HCT116 (cell line): ENCODE results near the gene MID1. TPM values are rescaled to one million over a fixed set of nuclear protein-coding genes. Genes with fewer than 3 reads are reported as not detected.

Experiments used
- ATAC-seq: fragments of 200-7000 bp; cut with Tn5 transposase; 2 replicates; pipeline ENCODE4 v1.9.1; 2020; ENCODE audit warnings: mild to moderate bottlenecking, moderate library complexity
- BruUV-seq: library from RNA; stranded (reverse); fragments of 400-500 nt; replicated peaks from 2 replicates; lab custom pipeline; 2021; lab: Mats Ljungman, UMichigan
- CTCF ChIA-PET: fragments of 300-600 bp; sonication (Branson Sonifier 250); formaldehyde crosslinking; loops from one replicate; lab custom pipeline; 2021; ENCODE audit warnings: antibody characterized with exemption; lab: Charles Lee
- POLR2A ChIA-PET: fragments of 300-600, 350-600 bp; sonication (Branson Sonifier 250); formaldehyde crosslinking; loops from one replicate; lab custom pipeline; 2021; ENCODE audit warnings: antibody characterized with exemption; lab: Charles Lee
- RAD21 ChIA-PET, 2 experiments: fragments of 300-600 bp; sonication (Branson Sonifier 250); formaldehyde crosslinking; loops; one replicate each; lab custom pipeline; 2023; ENCODE audit warnings: low total read pairs in 2 of 2; ENCODE audit not compliant: uncharacterized antibody in 2 of 2, unreplicated experiment in 2 of 2, low non-redundant PET in 1 of 2; lab: Charles Lee
- DNase-seq: peaks from one replicate; pipeline ENCODE4 v3.0.0-alpha.2; 2010; ENCODE audit warnings: low read depth, low spot score
- H2AFZ ChIP-seq: fragments of 200-600 bp; shearing (Covaris generic), sonication (generic); 2 replicates; pipeline ENCODE4 v1.6.1; 2017; ENCODE audit warnings: low read depth, mixed run types, mixed read lengths, antibody characterized with exemption, low read length; ENCODE audit not compliant: poor library complexity, severe bottlenecking
- H3K27ac ChIP-seq: 2 replicates; pipeline ENCODE4 v1.5.1; 2012; ENCODE audit warnings: low read depth, low read length
- H3K27me3 ChIP-seq: fragments of 200-600 bp; sonication (generic); 2 replicates; pipeline ENCODE4 v1.6.1; 2016; ENCODE audit warnings: mixed run types, low read length, mixed read lengths; ENCODE audit not compliant: insufficient read depth
- H3K36me3 ChIP-seq, 2 experiments: fragments of 200-500 bp in 1 of 2; fragments of 200-600 bp in 1 of 2; sonication (Bioruptor generic) in 1 of 2; sonication (generic) in 1 of 2; 2 replicates each; pipeline versions ENCODE4 v1.5.1 to v1.6.1; 2014 to 2016; ENCODE audit warnings: low read length in 2 of 2, inconsistent platforms in 1 of 2, mixed read lengths in 1 of 2, mixed run types in 1 of 2; ENCODE audit not compliant: insufficient read depth in 2 of 2, control insufficient read depth in 1 of 2
- H3K4me1 ChIP-seq, 2 experiments: fragments of 200-600 bp in 1 of 2; sonication (generic) in 1 of 2; 2 replicates each; pipeline versions ENCODE4 v1.5.1 to v1.6.1; 2012 to 2017; ENCODE audit warnings: low read length in 2 of 2, inconsistent platforms in 1 of 2, mild to moderate bottlenecking in 1 of 2, mixed read lengths in 1 of 2, mixed run types in 1 of 2, moderate library complexity in 1 of 2; ENCODE audit not compliant: insufficient read depth in 2 of 2, control insufficient read depth in 1 of 2
- H3K4me2 ChIP-seq: fragments of 200-600 bp; sonication (generic); 2 replicates; pipeline ENCODE4 v1.6.1; 2017; ENCODE audit warnings: mixed run types, low read length, mixed read lengths
- H3K4me3 ChIP-seq, 2 experiments: fragments of 200-600 bp in 1 of 2; sonication (generic) in 1 of 2; replicated peaks in 1 of 2; 2 replicates each; pipeline ENCODE4 v1.5.1; 2011 to 2016; ENCODE audit warnings: low read length in 2 of 2, control low read depth in 1 of 2, low read depth in 1 of 2, mild to moderate bottlenecking in 1 of 2, mixed read lengths in 1 of 2, mixed run types in 1 of 2
- H3K79me2 ChIP-seq: fragments of 200-600 bp; sonication (generic); 2 replicates; pipeline ENCODE4 v1.6.1; 2017; ENCODE audit warnings: mild to moderate bottlenecking, mixed run types, low read length, moderate library complexity, mixed read lengths; ENCODE audit not compliant: insufficient read depth
- H3K9ac ChIP-seq: fragments of 200-600 bp; sonication (generic); 2 replicates; pipeline ENCODE4 v1.6.1; 2016; ENCODE audit warnings: low read length, mixed read lengths
- H3K9me2 ChIP-seq: fragments of 200-600 bp; sonication (generic), shearing (Covaris generic); 2 replicates; pipeline ENCODE4 v1.6.1; 2017; ENCODE audit warnings: mixed run types, mild to moderate bottlenecking, moderate library complexity; ENCODE audit not compliant: insufficient read depth
- H3K9me3 ChIP-seq, 2 experiments: fragments of 200-500 bp in 1 of 2; fragments of 200-600 bp in 1 of 2; sonication (Bioruptor generic) in 1 of 2; sonication (generic) in 1 of 2; 2 replicates each; pipeline ENCODE4 v1.6.1; 2014 to 2017; ENCODE audit warnings: low read length in 2 of 2, mixed read lengths in 2 of 2, inconsistent platforms in 1 of 2, low read depth in 1 of 2, mild to moderate bottlenecking in 1 of 2, mixed run types in 1 of 2, moderate library complexity in 1 of 2; ENCODE audit not compliant: control insufficient read depth in 1 of 2, insufficient read depth in 1 of 2
- H4K20me1 ChIP-seq: fragments of 200-600 bp; sonication (generic), shearing (Covaris generic); 2 replicates; pipeline ENCODE4 v1.6.1; 2017; ENCODE audit warnings: mixed run types, mild to moderate bottlenecking, moderate library complexity; ENCODE audit not compliant: insufficient read depth
- CBX3 ChIP-seq: IDR thresholded peaks from 2 replicates; pipeline ENCODE4 v1.6.1; 2012; ENCODE audit warnings: low read depth
- CEBPB ChIP-seq: IDR thresholded peaks from 2 replicates; pipeline ENCODE4 v1.6.1; 2012; ENCODE audit warnings: low read depth
- CTCF ChIP-seq, 3 experiments: fragments of 200-600 bp in 1 of 3; sonication (generic) in 1 of 3; IDR thresholded peaks in 2 of 3; conservative IDR thresholded peaks in 1 of 3; 2 replicates each; pipeline ENCODE4 v1.5.1; 2012 to 2017; ENCODE audit warnings: low read depth in 2 of 3, low read length in 2 of 3, antibody characterized with exemption in 1 of 3, borderline replicate concordance in 1 of 3, control low read depth in 1 of 3, mild to moderate bottlenecking in 1 of 3, mixed read lengths in 1 of 3, mixed run types in 1 of 3, moderate library complexity in 1 of 3; ENCODE audit not compliant: insufficient read depth in 1 of 3
- POLR2AphosphoS5 ChIP-seq: IDR thresholded peaks from 2 replicates; pipeline ENCODE4 v1.6.1; 2011; ENCODE audit warnings: mild to moderate bottlenecking, low read depth, low read length, moderate library complexity
- SIN3A ChIP-seq: IDR thresholded peaks from 2 replicates; pipeline ENCODE4 v1.6.1; 2012; ENCODE audit warnings: low read depth
- SP1 ChIP-seq: IDR thresholded peaks from 2 replicates; pipeline ENCODE4 v1.6.1; 2012; ENCODE audit warnings: low read depth
- SRF ChIP-seq: IDR thresholded peaks from 2 replicates; pipeline ENCODE4 v1.6.1; 2012; ENCODE audit warnings: low read depth
- TCF7L2 ChIP-seq: IDR thresholded peaks from 2 replicates; pipeline ENCODE4 v1.7.0; 2011; ENCODE audit warnings: borderline replicate concordance, inconsistent platforms; ENCODE audit not compliant: insufficient read depth, insufficient read length; ENCODE audit errors: extremely low read depth
- YY1 ChIP-seq: IDR thresholded peaks from 2 replicates; pipeline ENCODE4 v1.6.1; 2011; ENCODE audit warnings: low read length, low read depth, moderate library complexity, mild to moderate bottlenecking; ENCODE audit not compliant: insufficient replicate concordance; ENCODE audit errors: extremely low read depth
- ZFX ChIP-seq: fragments of 450-650 bp; IDR thresholded peaks from 2 replicates; pipeline ENCODE4 v1.6.1; 2017
- ZNF274 ChIP-seq: fragments of 200-500 bp; sonication (Bioruptor generic); IDR thresholded peaks from 2 replicates; pipeline ENCODE4 v1.6.1; 2014; ENCODE audit warnings: mild to moderate bottlenecking, low read depth, low read length, inconsistent platforms
- intact Hi-C: fragments of 100-400 bp; cut with micrococcal nuclease; formaldehyde crosslinking; loops from 2 replicates; pipeline ENCODE4 v1.10.0; 2022
- total RNA-seq: library from RNA; stranded (reverse); gene quantifications from one replicate; pipeline ENCODE4 v1.2.1, GENCODE V29; 2021; ENCODE audit not compliant: unreplicated experiment
- TF ChIP-seq, protein P1 (sequence below): IDR thresholded peaks from 2 replicates; pipeline ENCODE4 v1.6.1; 2012; ENCODE audit warnings: low read depth
- TF ChIP-seq, protein P2 (sequence below): IDR thresholded peaks from 2 replicates; pipeline ENCODE4 v1.6.1; 2011; ENCODE audit warnings: mild to moderate bottlenecking, low read length, moderate library complexity; ENCODE audit not compliant: insufficient replicate concordance; ENCODE audit errors: extremely low read depth
- TF ChIP-seq, protein P3 (sequence below): IDR thresholded peaks from 2 replicates; pipeline ENCODE4 v1.6.1; 2012

The MID1 gene
- total RNA-seq, 1 experiment from 2014 or later, result 48.8 TPM

DNA sequence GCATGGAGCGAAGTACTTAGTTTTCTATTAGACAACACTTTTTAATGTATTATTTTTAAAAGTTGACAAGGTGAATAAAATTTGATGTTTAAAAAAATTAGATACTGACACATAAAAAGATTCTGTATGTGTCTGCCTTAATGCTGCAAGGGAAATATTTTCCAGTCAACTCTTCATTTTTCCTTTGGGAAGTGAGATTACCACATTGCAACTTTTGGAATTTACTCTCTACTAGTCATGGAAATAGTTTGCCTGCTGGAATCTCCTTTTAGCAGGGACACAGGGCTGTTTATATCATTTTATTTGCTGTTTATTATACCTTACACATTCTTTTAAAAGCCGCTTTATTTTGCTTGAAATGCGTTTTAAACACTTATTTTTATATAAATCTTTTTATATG is 135.1 kb downstream of the MID1 start:
- no peak for TF ChIP-seq CBX3
- TF ChIP-seq CEBPB, result no peak
- TF ChIP-seq, protein P1, sequence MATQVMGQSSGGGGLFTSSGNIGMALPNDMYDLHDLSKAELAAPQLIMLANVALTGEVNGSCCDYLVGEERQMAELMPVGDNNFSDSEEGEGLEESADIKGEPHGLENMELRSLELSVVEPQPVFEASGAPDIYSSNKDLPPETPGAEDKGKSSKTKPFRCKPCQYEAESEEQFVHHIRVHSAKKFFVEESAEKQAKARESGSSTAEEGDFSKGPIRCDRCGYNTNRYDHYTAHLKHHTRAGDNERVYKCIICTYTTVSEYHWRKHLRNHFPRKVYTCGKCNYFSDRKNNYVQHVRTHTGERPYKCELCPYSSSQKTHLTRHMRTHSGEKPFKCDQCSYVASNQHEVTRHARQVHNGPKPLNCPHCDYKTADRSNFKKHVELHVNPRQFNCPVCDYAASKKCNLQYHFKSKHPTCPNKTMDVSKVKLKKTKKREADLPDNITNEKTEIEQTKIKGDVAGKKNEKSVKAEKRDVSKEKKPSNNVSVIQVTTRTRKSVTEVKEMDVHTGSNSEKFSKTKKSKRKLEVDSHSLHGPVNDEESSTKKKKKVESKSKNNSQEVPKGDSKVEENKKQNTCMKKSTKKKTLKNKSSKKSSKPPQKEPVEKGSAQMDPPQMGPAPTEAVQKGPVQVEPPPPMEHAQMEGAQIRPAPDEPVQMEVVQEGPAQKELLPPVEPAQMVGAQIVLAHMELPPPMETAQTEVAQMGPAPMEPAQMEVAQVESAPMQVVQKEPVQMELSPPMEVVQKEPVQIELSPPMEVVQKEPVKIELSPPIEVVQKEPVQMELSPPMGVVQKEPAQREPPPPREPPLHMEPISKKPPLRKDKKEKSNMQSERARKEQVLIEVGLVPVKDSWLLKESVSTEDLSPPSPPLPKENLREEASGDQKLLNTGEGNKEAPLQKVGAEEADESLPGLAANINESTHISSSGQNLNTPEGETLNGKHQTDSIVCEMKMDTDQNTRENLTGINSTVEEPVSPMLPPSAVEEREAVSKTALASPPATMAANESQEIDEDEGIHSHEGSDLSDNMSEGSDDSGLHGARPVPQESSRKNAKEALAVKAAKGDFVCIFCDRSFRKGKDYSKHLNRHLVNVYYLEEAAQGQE, result no peak
- TF ChIP-seq CTCF (IDR thresholded peaks at IDR 0.05 in 2 of 3, conservative IDR thresholded peaks at IDR 0.05 in 1 of 3; ENCODE audit: borderline replicate concordance in 1 of 3, insufficient read depth in 1 of 3, low read depth in 2 of 3, low read length in 2 of 3), result no peak
- no peak for TF ChIP-seq ZFX
- TF ChIP-seq ZNF274, result no peak
- TF ChIP-seq TCF7L2, result no peak
- TF ChIP-seq SRF, result no peak
- TF ChIP-seq, protein P2, sequence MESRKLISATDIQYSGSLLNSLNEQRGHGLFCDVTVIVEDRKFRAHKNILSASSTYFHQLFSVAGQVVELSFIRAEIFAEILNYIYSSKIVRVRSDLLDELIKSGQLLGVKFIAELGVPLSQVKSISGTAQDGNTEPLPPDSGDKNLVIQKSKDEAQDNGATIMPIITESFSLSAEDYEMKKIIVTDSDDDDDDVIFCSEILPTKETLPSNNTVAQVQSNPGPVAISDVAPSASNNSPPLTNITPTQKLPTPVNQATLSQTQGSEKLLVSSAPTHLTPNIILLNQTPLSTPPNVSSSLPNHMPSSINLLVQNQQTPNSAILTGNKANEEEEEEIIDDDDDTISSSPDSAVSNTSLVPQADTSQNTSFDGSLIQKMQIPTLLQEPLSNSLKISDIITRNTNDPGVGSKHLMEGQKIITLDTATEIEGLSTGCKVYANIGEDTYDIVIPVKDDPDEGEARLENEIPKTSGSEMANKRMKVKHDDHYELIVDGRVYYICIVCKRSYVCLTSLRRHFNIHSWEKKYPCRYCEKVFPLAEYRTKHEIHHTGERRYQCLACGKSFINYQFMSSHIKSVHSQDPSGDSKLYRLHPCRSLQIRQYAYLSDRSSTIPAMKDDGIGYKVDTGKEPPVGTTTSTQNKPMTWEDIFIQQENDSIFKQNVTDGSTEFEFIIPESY, result no peak
- no peak for TF ChIP-seq SP1
- TF ChIP-seq SIN3A, result no peak
- TF ChIP-seq YY1, result no peak
- no peak for TF ChIP-seq POLR2AphosphoS5
- TF ChIP-seq, protein P3, sequence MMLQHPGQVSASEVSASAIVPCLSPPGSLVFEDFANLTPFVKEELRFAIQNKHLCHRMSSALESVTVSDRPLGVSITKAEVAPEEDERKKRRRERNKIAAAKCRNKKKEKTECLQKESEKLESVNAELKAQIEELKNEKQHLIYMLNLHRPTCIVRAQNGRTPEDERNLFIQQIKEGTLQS, result no peak
- H3K4me3 ChIP-seq, result no peak overlapping the region
- ChIA-PET POLR2A (no interaction called here), RAD21 (no interaction called here), CTCF (no interaction called here)
- H4K20me1 ChIP-seq, result no peaks in the 10 kb centered on the region
- no peaks in the 10 kb centered on the region for H3K9me3 ChIP-seq
- BruUV-seq, result no TSS peak
- ATAC-seq (no peak), DNase-seq (no peak)
- H3K4me2 ChIP-seq, result no peak overlapping the region
- H3K27ac ChIP-seq, result no peak overlapping the region
- no peaks in the 10 kb centered on the region for H3K79me2 ChIP-seq
- H3K9me2 ChIP-seq, result no peaks in the 10 kb centered on the region
- H3K27me3 ChIP-seq, result no peaks in the 10 kb centered on the region
- no peaks in the 10 kb centered on the region for H3K4me1 ChIP-seq
- H3K9ac ChIP-seq, result no peak overlapping the region
- H3K36me3 ChIP-seq, result peaks cover 0 to 3% of the 10 kb centered on the region in 2 experiments; a peak in 2 of 4 replicates
- no peak overlapping the region for H2AFZ ChIP-seq
- intact Hi-C loops, result no loop called here
